Ishikawa (cell line): Measurements from ENCODE around the gene ZNHIT1.

Experiments used
- CEBPB ChIP-seq: IDR thresholded peaks from 2 replicates; pipeline ENCODE4 v1.6.1; 2012
- YY1 ChIP-seq: IDR thresholded peaks from 2 replicates; pipeline ENCODE4 v1.6.1; 2012; ENCODE audit warnings: low read depth

- no peak for TF ChIP-seq YY1
- TF ChIP-seq CEBPB: no peak
These were observed 21.4 kb downstream of the ZNHIT1 start for GRCh38 chr7:101239191-101239950.
